Hepatocyte (in vitro differentiated cells): ENCODE data around the gene PEDS1.

Source experiments
- EZH2 ChIP-seq: fragments of 200-600 bp; sonication (generic); IDR thresholded peaks from 2 replicates; pipeline ENCODE4 v1.6.1; 2016; ENCODE audit warnings: antibody characterized with exemption, mild to moderate bottlenecking, borderline replicate concordance
- TF ChIP-seq, protein P1 (sequence below): fragments of 200-600 bp; sonication (generic); IDR thresholded peaks from 2 replicates; pipeline ENCODE4 v1.5.1; 2016; ENCODE audit warnings: antibody characterized with exemption, mild to moderate bottlenecking; ENCODE audit not compliant: poor library complexity

GRCh38 chr20:50130995-50131394 is 22.5 kb downstream of the PEDS1 start:
- TF ChIP-seq, protein P1, sequence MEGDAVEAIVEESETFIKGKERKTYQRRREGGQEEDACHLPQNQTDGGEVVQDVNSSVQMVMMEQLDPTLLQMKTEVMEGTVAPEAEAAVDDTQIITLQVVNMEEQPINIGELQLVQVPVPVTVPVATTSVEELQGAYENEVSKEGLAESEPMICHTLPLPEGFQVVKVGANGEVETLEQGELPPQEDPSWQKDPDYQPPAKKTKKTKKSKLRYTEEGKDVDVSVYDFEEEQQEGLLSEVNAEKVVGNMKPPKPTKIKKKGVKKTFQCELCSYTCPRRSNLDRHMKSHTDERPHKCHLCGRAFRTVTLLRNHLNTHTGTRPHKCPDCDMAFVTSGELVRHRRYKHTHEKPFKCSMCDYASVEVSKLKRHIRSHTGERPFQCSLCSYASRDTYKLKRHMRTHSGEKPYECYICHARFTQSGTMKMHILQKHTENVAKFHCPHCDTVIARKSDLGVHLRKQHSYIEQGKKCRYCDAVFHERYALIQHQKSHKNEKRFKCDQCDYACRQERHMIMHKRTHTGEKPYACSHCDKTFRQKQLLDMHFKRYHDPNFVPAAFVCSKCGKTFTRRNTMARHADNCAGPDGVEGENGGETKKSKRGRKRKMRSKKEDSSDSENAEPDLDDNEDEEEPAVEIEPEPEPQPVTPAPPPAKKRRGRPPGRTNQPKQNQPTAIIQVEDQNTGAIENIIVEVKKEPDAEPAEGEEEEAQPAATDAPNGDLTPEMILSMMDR, result no peak
- TF ChIP-seq EZH2, result no peak
